Adrenal gland (tissue), 19 donors: Measurements from ENCODE around the gene RGS6. TPM values are rescaled to one million over a fixed set of nuclear protein-coding genes. Genes with fewer than 3 reads are reported as not detected.
A peak's percentile ranks its signal among the peaks of the same experiment; 100 is the strongest.
"Not testable (repeated sequence)": the region's sequence is repeated elsewhere in the genome, so short reads cannot be mapped to it uniquely, and the experiment has no call there.

Experiments
- DNase-seq, 7 donors: peaks; one replicate each; pipeline ENCODE4 v3.0.0-alpha.2; 2019 to 2020
- H3K27ac ChIP-seq, 5 donors: fragments of 200-600 bp; sonication (generic) in 4 of 5; 1 replicate in 3 of 5; 2 replicates in 2 of 5; pipeline versions ENCODE4 v1.5.1 to v1.8.0; 2016 to 2020; ENCODE audit warnings: mild to moderate bottlenecking in 1 of 5
- H3K27me3 ChIP-seq: fragments of 200-600 bp; 2 replicates; pipeline ENCODE4 v1.8.0; 2021
- H3K36me3 ChIP-seq, 2 donors: fragments of 200-600 bp; replicated peaks in 1 of 2; 1 replicate in 1 of 2; 2 replicates in 1 of 2; pipeline versions ENCODE4 v1.5.1 to v1.8.0; 2018 to 2022
- H3K4me1 ChIP-seq, 2 donors: fragments of 200-600 bp; replicated peaks in 1 of 2; 1 replicate in 1 of 2; 2 replicates in 1 of 2; pipeline versions ENCODE4 v1.5.1 to v1.8.0; 2018 to 2021
- H3K4me3 ChIP-seq, 4 donors: fragments of 200-600 bp; sonication (generic) in 3 of 4; one replicate each; pipeline ENCODE4 v1.5.1; 2016 to 2018
- H3K9me3 ChIP-seq, 3 donors: fragments of 200-600 bp; sonication (generic) in 1 of 3; replicated peaks in 1 of 3; 1 replicate in 2 of 3; 2 replicates in 1 of 3; pipeline versions ENCODE4 v1.5.1 to v1.8.0; 2016 to 2021
- POLR2A ChIP-seq, 2 donors: fragments of 450-650 bp; IDR thresholded peaks; one replicate each; pipeline ENCODE4 v1.6.1; 2017; ENCODE audit warnings: antibody characterized with exemption in 2 of 2, mild to moderate bottlenecking in 2 of 2, moderate library complexity in 1 of 2
- WGBS, 4 donors: extraction: QIAGEN DNeasy Blood & Tissue Kit in 2 of 4; methylation state at CpG; one replicate each; pipeline versions ENCODE4 v1.1.5 to v1.1.7; 2013 to 2017; 5-methylcytosine and 5-hydroxymethylcytosine counted together
- intact Hi-C, 2 donors: fragments of 100-400 bp; cut with DNase I; formaldehyde crosslinking; loops; one replicate each; pipeline versions ENCODE4 v1.14.1 to v1.15.0; 2022 to 2023
- long read RNA-seq, 10 donors: library from polyadenylated mRNA in 3 of 10; unstranded in 2 of 10; stranded (forward) in 1 of 10; transcript quantifications; one replicate each; pipeline ENCODE4 v2.0.0 and lab custom pipeline, GENCODE V29; 2021 to 2026
- polyA plus RNA-seq, 3 donors: library from polyadenylated mRNA; stranded (reverse); fragments of 200-250 nt in 2 of 3; fragments of 350-450 nt in 1 of 3; fragmentation: Illumina TruSeq in 1 of 3; extraction: RNeasy Lipid Tissue Mini Kit (QIAGEN cat#74804) in 1 of 3; gene quantifications; one replicate each; pipeline ENCODE4 v1.2.3, GENCODE V29; 2013 to 2014
- total RNA-seq, 9 donors: library from RNA; depleted of rRNA in 4 of 9; stranded (reverse); fragments of >200 nt in 4 of 9; fragments of 120-200 nt in 1 of 9; fragmentation: NEBNext Ultra II Directional in 1 of 9; extraction: Animal tissue kit (Norgen Biotek cat#: 25700) in 1 of 9; gene quantifications; one replicate each; pipeline versions ENCODE4 v1.1.0 to v1.2.4, GENCODE V29; 2013 to 2023
- TF ChIP-seq, protein P1 (sequence below), 6 experiments: fragments of 450-650 bp in 4 of 6; fragments of 200-600 bp in 2 of 6; sonication (generic) in 1 of 6; IDR thresholded peaks; 1 replicate in 5 of 6; 2 replicates in 1 of 6; pipeline versions ENCODE4 v1.5.1 to v1.8.0; 2016 to 2021; ENCODE audit warnings: antibody characterized with exemption in 6 of 6, mild to moderate bottlenecking in 2 of 6, moderate library complexity in 1 of 6
- donor health status: healthy with polysubstance abuse.
- donor health status: Bipolar disorder and iron deficiency.
- donor health status: DM: yes; HTN: yes; CAD: no.
- donor health status: DM: no; HTN: no; CAD: no.
- donor health status: DM: no; HTN: no; CAD: no.
- donor health status: DM: yes; HTN: yes; CAD: no.

RGS6 gene
- total RNA-seq (1 to 10 TPM in 1 of 9 donors, under 1 TPM in 7, not detected in 1; 0.06 to 4.3 (median 0.47) TPM), polyA plus RNA-seq (under 1 TPM; 0.24 to 0.71 (median 0.35) TPM)
- long read RNA-seq, donor 1 = 0 reads
- long read RNA-seq, donor 2 = 0 reads
- long read RNA-seq, donor 3 = 0 reads
- long read RNA-seq, donor 4 = 0 reads
- long read RNA-seq, donor 5 = 0 reads
- long read RNA-seq, donor 6 = 0 reads
- long read RNA-seq, donor 7 = 0 reads
- long read RNA-seq, donor 8 = 0 reads
- long read RNA-seq, donor 9 = 0 reads
- long read RNA-seq, donor 10 = 0 reads

GRCh38 chr14:71932229-71932981 lies at the start of gene RGS6:
Gene RGS6, plus strand, starts transcription at chr14:71932429.
- Histone ChIP-seq H3K27ac (no peak within 1 kb of the TSS), H3K4me1 (peaks cover 4 to 11% of the 10 kb centered on the region in 2 donors), H3K36me3 (no peaks in the 10 kb centered on the region), H3K9me3 (no peaks in the 10 kb centered on the region), H3K4me3 (peak within 1 kb of the TSS in 1 of 4 donors; percentile 42), H3K27me3 (peaks cover 51% of the 10 kb centered on the region)
- intact Hi-C loops = no loop called here
- peak in 3 of 7 donors; percentile 10 to 23 (median 12) for DNase-seq
- TF ChIP-seq, protein P1, sequence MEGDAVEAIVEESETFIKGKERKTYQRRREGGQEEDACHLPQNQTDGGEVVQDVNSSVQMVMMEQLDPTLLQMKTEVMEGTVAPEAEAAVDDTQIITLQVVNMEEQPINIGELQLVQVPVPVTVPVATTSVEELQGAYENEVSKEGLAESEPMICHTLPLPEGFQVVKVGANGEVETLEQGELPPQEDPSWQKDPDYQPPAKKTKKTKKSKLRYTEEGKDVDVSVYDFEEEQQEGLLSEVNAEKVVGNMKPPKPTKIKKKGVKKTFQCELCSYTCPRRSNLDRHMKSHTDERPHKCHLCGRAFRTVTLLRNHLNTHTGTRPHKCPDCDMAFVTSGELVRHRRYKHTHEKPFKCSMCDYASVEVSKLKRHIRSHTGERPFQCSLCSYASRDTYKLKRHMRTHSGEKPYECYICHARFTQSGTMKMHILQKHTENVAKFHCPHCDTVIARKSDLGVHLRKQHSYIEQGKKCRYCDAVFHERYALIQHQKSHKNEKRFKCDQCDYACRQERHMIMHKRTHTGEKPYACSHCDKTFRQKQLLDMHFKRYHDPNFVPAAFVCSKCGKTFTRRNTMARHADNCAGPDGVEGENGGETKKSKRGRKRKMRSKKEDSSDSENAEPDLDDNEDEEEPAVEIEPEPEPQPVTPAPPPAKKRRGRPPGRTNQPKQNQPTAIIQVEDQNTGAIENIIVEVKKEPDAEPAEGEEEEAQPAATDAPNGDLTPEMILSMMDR (IDR thresholded peaks at IDR 0.05) = peak in 1 of 6 experiments; percentile 2
- TF ChIP-seq POLR2A (IDR thresholded peaks at IDR 0.05) = no peak
- 0 to 3% (median 1%) methylated on average over 9 to 92 of the region's 92 CpGs for WGBS, 4 donors

DNA sequence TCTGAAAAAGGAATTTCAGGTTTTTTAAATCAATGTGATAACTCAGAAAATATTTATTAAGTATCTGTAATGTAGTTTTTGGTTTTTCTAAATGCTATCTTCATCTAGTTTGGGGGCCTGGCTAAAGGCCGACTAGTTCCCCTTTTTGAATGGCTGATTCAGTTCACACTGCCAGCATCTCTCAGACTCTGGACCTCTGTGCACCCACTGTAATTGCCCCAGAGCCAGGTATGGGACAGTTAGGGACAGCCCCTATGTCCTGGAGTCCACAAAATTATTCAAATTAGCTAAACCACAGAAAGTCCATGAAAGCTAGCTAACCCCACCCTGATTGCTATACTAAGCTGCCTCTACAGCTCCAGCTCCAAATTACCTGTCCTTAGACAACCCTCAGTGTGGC lies 49.1 kb upstream of the RGS6 start:
- H3K4me1 ChIP-seq = no peaks in the 10 kb centered on the region
- no peak overlapping the region for H3K27ac ChIP-seq
- DNase-seq = no peak
- no peaks in the 10 kb centered on the region for H3K36me3 ChIP-seq
- no peaks in the 10 kb centered on the region for H3K27me3 ChIP-seq
- H3K4me3 ChIP-seq = no peak overlapping the region
- intact Hi-C loops = no loop called here
- 74 to 84% (median 82%) methylated on average over 1 of the region's 1 CpG for WGBS, 4 donors
- H3K9me3 ChIP-seq = no peaks in the 10 kb centered on the region
- TF ChIP-seq, protein P1 (IDR thresholded peaks at IDR 0.05) = no peak
- no peak for TF ChIP-seq POLR2A (IDR thresholded peaks at IDR 0.05)

DNA sequence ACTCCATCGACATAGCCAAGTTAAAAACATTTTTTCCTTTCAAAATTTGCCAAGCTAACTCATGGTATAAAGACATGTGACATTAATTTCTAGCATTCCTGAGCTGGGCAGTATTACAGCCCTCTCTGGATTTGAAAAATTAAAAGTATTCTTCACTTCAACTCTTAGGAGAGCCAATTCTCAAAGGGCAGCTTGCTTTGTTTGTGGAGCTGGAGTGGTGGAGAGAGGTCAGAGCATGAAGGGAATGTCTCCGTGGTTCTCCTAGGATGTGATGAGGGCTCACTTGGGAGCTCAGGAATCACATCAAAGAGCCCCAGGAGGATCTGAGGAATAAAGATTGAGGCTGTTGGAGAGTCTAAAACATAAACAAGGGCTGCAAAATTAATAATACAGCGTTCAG lies 46.9 kb upstream of the RGS6 start:
- Histone ChIP-seq H3K9me3 (no peaks in the 10 kb centered on the region), H3K4me1 (no peaks in the 10 kb centered on the region), H3K4me3 (no peak overlapping the region), H3K36me3 (no peaks in the 10 kb centered on the region), H3K27me3 (no peaks in the 10 kb centered on the region), H3K27ac (no peak overlapping the region)
- 53 to 73% (median 70%) methylated on average over 3 of the region's 3 CpGs for WGBS, 4 donors
- intact Hi-C loops = no loop called here
- no peak for TF ChIP-seq POLR2A (IDR thresholded peaks at IDR 0.05)
- TF ChIP-seq, protein P1 (IDR thresholded peaks at IDR 0.05) = no peak
- DNase-seq = no peak

- H3K4me3 ChIP-seq, DNase-seq, H3K9me3 ChIP-seq, H3K27me3 ChIP-seq, H3K4me1 ChIP-seq, intact Hi-C loops, H3K27ac ChIP-seq, H3K36me3 ChIP-seq: not testable (repeated sequence)
- whole genome bisulfite sequencing, 4 donors = 82 to 92% (median 88%) methylated on average over 9 of the region's 9 CpGs
Observed at GRCh38 chr14:71887802-71888201, 44.4 kb upstream of the RGS6 start.
